HUES6 (cell line): ENCODE results near the gene MROH8.
"Not testable (repeated sequence)": the region's sequence is repeated elsewhere in the genome, so short reads cannot be mapped to it uniquely, and the experiment has no call there.

Source experiments
- H3K27ac ChIP-seq: 2 replicates; pipeline ENCODE4 v1.7.0; 2013; ENCODE audit warnings: low read depth, mild to moderate bottlenecking, low read length, inconsistent platforms
- H3K27me3 ChIP-seq: 2 replicates; pipeline ENCODE4 v1.6.1; 2013; ENCODE audit warnings: low read length; ENCODE audit not compliant: control insufficient read depth, insufficient read depth
- H3K36me3 ChIP-seq: 2 replicates; pipeline ENCODE4 v1.6.1; 2013; ENCODE audit warnings: low read length; ENCODE audit not compliant: control insufficient read depth, insufficient read depth
- H3K4me1 ChIP-seq: 2 replicates; pipeline ENCODE4 v1.6.1; 2013; ENCODE audit warnings: low read length; ENCODE audit not compliant: control insufficient read depth, insufficient read depth
- H3K4me3 ChIP-seq: 2 replicates; pipeline ENCODE4 v1.5.1; 2013; ENCODE audit warnings: low read depth, low read length
- H3K9ac ChIP-seq: one replicate; pipeline ENCODE4 v1.6.1; 2013; ENCODE audit warnings: mild to moderate bottlenecking, low read length
- H3K9me3 ChIP-seq: 2 replicates; pipeline ENCODE4 v1.6.1; 2013; ENCODE audit warnings: low read depth, low read length; ENCODE audit not compliant: control insufficient read depth, insufficient read depth

The MROH8 gene

DNA sequence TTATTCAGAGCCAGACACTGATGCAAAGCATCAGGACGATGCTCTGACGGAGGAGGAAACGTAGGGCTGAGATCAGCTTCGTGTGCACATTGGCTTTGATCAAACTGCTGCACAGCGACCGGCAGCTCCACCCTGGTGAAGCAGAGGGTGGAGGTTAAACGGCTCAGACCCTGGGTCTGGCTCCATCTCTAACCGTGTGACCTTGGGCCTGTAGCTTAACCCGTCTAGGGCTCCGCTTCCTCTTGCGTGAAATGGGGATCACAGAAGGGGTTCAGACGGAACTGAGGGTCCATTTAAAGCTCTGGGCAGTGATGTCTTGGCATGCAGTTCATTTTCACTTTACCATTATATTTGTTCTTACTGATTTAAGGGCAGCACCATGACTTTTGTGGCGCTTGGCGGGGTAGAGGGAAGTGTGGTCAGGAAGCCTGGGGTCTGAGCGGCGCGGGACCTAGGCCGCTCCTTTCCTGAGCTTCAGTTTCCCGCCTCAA is 84.2 kb downstream of the MROH8 start:
- peak overlapping the region; percentile 99 for H3K9ac ChIP-seq
- peak overlapping the region; percentile 99; the same call in 1 of the 2 replicates for H3K27ac ChIP-seq
- no peaks in the 10 kb centered on the region for H3K27me3 ChIP-seq
- H3K4me1 ChIP-seq, result peaks cover 15% of the 10 kb centered on the region
- peak overlapping the region; percentile 81 for H3K4me3 ChIP-seq
- no peaks in the 10 kb centered on the region for H3K9me3 ChIP-seq
- H3K36me3 ChIP-seq, result peaks cover 14% of the 10 kb centered on the region

DNA sequence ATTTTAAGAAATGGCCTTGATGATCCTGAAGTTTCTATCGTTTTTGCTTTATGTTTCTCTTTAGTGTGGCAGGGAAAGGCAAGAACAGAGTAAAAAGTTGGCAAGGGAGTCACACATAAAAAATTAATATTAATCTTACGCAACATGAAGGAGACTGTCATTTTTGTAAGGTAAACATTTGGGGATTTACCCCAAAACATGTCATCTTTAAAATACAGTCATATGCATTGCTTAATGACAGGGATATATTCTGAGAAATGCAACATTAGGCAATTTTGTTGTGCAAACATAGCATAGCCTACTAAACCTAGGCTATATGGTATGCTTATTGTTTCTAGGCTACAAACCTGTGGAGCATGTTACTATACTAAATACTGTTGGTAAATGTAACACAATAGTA is 88.9 kb downstream of the MROH8 start:
- no peak overlapping the region for H3K27ac ChIP-seq
- H3K4me1 ChIP-seq, result peaks cover 7% of the 10 kb centered on the region; the same call in 1 of the 2 replicates
- H3K27me3 ChIP-seq, result no peaks in the 10 kb centered on the region
- H3K36me3 ChIP-seq, result peaks cover 44% of the 10 kb centered on the region
- H3K9me3 ChIP-seq, result no peaks in the 10 kb centered on the region
- no peak overlapping the region for H3K4me3 ChIP-seq
- no peak overlapping the region for H3K9ac ChIP-seq

DNA sequence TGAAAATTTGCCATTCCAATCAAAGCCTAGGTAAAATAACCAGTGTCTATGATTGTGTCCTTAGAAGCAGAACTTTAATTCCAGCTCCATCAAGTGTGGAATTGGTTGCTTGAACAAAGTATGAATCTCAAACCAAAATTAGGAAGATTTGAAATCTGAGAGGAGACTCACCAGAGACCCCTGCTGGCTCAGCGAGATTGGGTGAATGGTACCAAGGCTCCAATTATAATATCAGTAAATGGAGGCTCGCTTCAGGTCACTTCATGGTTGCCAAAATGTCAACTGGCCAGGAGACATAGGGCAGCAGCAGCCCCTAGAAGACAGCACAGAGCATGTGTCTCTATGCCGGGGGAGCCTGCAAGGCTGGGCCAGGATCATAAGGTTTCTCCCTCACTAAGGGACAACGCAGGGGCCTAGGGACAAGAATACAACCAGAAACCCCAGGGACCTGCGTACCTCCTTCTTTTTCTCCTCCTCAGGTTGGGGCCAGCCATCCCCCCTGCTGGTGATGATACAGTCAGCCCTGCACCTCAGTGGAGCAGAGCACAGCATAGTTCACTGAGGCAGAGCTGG is 97.5 kb downstream of the MROH8 start:
- no peaks in the 10 kb centered on the region for H3K9me3 ChIP-seq
- no peaks in the 10 kb centered on the region for H3K4me1 ChIP-seq
- H3K27me3 ChIP-seq, result no peaks in the 10 kb centered on the region
- no peak overlapping the region for H3K9ac ChIP-seq
- H3K36me3 ChIP-seq, result peaks cover 45% of the 10 kb centered on the region
- H3K4me3 ChIP-seq, result no peak overlapping the region
- no peak overlapping the region for H3K27ac ChIP-seq

DNA sequence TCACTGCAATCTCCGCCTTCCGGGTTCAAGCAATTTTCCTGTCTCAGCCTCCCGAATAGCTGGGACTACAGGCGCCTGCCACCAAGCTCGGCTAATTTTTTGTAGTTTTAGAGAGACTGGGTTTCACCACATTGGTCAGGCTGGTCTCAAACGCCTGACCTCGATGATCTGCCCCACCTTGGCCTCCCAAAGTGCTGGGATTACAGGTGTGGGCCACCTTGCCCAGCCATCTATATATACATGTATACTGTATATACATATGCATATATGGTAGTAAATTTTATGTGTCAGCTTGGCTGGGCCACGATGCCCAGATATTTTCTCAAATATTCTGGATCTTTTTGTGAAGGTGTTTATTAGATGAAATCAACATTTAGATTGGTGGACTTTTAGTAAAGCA is 102.3 kb downstream of the MROH8 start:
- Histone ChIP-seq H3K4me3 (no peak overlapping the region), H3K36me3 (peaks cover 24% of the 10 kb centered on the region), H3K4me1 (no peaks in the 10 kb centered on the region), H3K9ac (no peak overlapping the region), H3K9me3 (peaks cover 6% of the 10 kb centered on the region; the same call in 1 of the 2 replicates), H3K27ac (no peak overlapping the region), H3K27me3 (no peaks in the 10 kb centered on the region)

DNA sequence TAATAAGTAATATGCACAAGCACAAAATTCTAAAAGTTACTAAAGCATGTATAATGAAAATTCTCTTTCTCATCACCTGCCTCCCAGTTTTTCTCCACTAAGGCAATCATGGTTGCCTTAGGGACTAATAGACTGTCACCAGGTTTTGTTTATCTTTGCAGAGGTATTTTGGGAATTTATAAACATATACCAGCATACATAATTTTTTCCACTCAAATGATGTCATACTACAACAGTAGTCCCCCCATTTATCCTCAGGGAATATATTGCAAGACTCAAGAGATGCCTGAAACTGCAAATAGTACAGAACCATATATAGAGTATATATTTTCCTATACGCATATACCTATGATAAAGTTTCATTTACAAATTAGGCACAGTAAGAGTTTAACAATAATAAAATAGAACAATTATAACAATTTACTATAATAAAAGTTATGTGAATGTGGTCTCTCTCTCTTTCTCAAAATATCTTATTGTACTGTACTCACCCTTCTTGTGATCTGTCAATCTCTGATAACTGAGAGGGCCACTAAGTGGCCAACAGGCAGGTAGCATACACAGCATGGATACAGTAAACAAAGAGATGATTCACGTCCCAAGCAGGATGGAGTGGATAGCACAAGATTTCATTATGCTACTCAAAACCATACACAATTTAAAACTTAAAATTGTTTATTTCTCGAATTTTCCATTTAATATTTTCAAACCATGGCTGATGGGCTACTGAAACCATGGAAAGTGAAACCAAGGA is 103.2 kb downstream of the MROH8 start:
- H3K4me3 ChIP-seq, result no peak overlapping the region
- H3K36me3 ChIP-seq, result peaks cover 26% of the 10 kb centered on the region
- H3K4me1 ChIP-seq, result no peaks in the 10 kb centered on the region
- no peak overlapping the region for H3K9ac ChIP-seq
- H3K27me3 ChIP-seq, result no peaks in the 10 kb centered on the region
- H3K9me3 ChIP-seq, result peaks cover 6% of the 10 kb centered on the region; the same call in 1 of the 2 replicates
- no peak overlapping the region for H3K27ac ChIP-seq

DNA sequence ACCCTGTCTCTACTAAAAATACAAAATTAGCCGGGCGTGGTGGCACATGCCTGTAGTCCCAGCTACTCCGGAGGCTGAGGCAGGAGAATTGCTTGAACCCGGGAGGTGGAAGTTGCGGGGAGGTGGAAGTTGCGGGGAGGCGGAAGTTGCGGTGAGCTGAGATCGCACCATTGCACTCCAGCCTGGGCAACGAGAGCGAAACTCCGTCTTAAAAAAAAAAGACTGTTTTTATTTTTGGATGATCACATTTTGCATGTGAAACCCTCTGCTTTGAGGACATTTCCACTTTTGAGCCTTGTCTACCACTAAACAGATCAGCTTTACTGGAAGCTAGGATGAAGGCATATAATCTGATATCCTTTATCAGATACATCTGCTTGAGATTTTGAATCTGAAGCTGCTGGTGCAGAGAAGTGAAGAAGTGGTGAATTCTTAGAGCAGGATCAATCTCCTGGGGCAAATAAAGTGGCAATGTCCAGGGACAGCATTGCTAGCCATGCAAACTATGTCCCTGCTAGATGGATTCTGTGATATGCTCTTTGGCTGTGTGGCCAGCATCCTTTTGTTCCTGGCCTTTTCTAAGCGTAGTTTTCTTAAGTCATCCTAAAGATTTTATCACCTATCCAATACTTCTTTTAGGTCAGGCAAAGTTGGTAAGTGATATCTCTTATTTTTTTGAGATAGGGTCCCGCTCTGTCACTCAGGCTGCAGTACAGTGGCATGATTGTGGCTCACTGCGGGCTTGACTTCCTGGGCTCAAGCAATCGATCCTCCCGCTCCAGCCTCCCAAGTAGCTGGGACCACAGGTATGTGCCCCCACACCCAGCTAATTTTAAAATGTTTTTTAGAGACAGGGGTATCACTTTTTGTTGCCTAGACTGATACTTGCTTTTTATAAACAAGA is 106.8 kb downstream of the MROH8 start:
- Histone ChIP-seq H3K27ac (no peak overlapping the region), H3K36me3 (peaks cover 19% of the 10 kb centered on the region), H3K4me3 (no peak overlapping the region), H3K4me1 (no peaks in the 10 kb centered on the region), H3K9me3 (peaks cover 6% of the 10 kb centered on the region; the same call in 1 of the 2 replicates), H3K9ac (no peak overlapping the region), H3K27me3 (no peaks in the 10 kb centered on the region)

DNA sequence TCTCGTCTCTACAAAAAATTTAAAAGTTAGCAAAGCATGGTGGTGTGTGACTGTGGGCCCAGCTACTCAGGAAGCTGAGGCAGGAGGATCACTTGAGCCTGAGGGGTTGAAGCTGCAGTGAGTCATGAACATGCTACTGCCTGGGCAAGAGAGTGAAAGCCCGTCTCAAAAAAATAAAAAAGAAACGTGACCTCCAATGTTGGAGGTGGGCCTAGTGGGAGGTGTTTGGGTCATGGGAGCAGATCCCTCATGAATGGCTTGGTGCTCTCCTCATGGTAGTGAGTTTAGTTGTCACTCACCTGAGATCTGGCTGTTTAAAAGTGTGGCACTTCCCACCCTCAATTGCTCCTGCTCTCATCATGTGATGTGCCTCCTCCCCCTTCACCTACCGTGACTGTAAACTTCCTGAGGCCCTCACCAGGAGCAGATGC is 107.9 kb downstream of the MROH8 start:
- Histone ChIP-seq H3K4me1 (no peaks in the 10 kb centered on the region), H3K27me3 (no peaks in the 10 kb centered on the region), H3K27ac (no peak overlapping the region), H3K36me3 (peaks cover 15% of the 10 kb centered on the region), H3K4me3 (no peak overlapping the region), H3K9ac (no peak overlapping the region), H3K9me3 (peaks cover 6% of the 10 kb centered on the region; the same call in 1 of the 2 replicates)

DNA sequence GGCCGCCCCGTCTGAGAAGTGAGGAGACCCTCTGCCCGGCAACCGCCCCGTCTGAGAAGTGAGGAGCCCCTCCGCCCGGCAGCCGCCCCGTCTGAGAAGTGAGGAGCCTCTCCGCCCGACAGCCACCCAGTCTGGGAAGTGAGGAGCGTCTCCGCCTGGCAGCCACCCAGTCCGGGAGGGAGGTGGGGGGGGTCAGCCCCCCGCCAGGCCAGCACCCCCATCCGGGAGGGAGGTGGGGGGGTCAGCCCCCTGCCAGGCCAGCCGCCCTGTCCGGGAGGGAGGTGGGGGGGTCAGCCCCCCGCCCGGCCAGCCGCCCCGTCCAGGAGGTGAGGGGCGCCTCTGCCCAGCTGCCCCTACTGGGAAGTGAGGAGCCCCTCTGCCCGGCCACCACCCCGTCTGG is 109.8 kb downstream of the MROH8 start:
- peaks cover 25% of the 10 kb centered on the region for H3K36me3 ChIP-seq
- not testable (repeated sequence) for H3K9me3 ChIP-seq, H3K4me3 ChIP-seq, H3K27me3 ChIP-seq, H3K9ac ChIP-seq, H3K4me1 ChIP-seq, H3K27ac ChIP-seq

DNA sequence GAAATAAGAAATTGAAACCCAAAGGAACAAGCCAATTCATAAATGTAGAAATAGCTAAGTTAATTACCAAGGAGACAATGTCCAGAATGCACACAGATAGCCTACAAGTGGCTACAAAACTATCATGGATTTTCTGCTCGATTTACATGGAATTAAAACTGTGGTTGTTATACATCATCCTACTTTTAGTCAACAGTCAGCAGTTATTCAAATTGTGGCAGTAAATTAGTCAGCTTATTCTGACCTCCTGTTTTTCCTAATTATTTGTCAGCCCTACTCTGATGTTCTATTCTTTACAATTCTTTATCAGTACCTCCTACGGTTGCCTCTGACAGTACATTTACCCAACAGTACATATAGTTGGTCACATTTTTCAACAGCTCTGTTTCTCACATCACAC is 113.2 kb downstream of the MROH8 start:
- Histone ChIP-seq H3K9ac (no peak overlapping the region), H3K27ac (no peak overlapping the region), H3K27me3 (no peaks in the 10 kb centered on the region), H3K4me1 (no peaks in the 10 kb centered on the region), H3K36me3 (peaks cover 36% of the 10 kb centered on the region), H3K9me3 (no peaks in the 10 kb centered on the region), H3K4me3 (no peak overlapping the region)

DNA sequence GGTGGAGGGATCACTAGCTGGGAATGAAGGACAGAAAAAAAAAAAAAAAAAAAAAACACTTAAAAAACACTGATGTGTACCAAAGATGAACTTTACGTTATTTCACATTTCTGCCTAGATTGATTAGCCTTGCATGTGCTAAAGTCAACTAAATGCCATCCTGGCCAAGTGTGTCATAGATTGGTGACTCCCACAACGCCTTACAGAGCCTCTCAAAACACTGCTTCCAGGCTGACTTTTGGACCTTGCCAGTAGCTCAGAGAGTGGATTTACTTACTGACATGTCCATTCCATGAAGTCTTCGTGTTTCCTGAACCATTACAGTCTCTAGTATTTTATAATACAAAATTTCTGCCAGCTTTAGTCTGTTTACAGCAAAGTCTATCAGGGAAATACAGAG is 124.1 kb downstream of the MROH8 start:
- Histone ChIP-seq H3K4me3 (no peak overlapping the region), H3K9me3 (no peaks in the 10 kb centered on the region), H3K9ac (no peak overlapping the region), H3K36me3 (peaks cover 64% of the 10 kb centered on the region), H3K27me3 (no peaks in the 10 kb centered on the region), H3K27ac (no peak overlapping the region), H3K4me1 (no peaks in the 10 kb centered on the region)
